ENCODE results near the gene ARL8A. TPM values are rescaled to one million over a fixed set of nuclear protein-coding genes. Genes with fewer than 3 reads are reported as not detected.

Gene ARL8A
- polyA plus RNA-seq, 2 of the 4 experiments (the other 2 are of a cell fraction), result 23.4 to 49.8 TPM

- ChIA-PET CTCF (interaction anchor here (1.0 to 2.0 kb wide), 2 partner anchors 88 to 95 kb away, joined by 3 to 5 read pairs; no protein-coding TSS in a partner anchor), POLR2A (interaction anchor here (5.5 kb wide), 1 partner anchor 93 kb away, joined by 69 read pairs; the partner anchor contains the start of gene ELF3)
- Histone ChIP-seq H3K4me1 (peaks cover 58% of the 10 kb centered on the region), H3K4me2 (no peak overlapping the region), H3K4me3 (no peak overlapping the region), H3K27ac (peak overlapping the region; percentile 32 to 94; a peak in 5 of 6 replicates), H3K9me3 (no peaks in the 10 kb centered on the region)
- 84% methylated on average over 10 of the region's 10 CpGs for WGBS (ENCODE audit: missing lambda C conversion rate)
- no peak for FAIRE-seq
- no peak for TF ChIP-seq MYC (IDR thresholded peaks at IDR 0.05; ENCODE audit: borderline replicate concordance, low read length)
- no peak for ATAC-seq
- DNase-seq (ENCODE audit: low read depth in 1 of 2, low spot score in 1 of 2), result no peak
Measured at GRCh38 chr1:202104073-202104472, 40.5 kb downstream of the ARL8A start.

- no peak for TF ChIP-seq NPAS2 (CRISPR knock-in tag; IDR thresholded peaks at IDR 0.05; ENCODE audit: borderline replicate concordance)
- no peak for TF ChIP-seq REST (IDR thresholded peaks at IDR 0.05)
- no peak for TF ChIP-seq EHF (CRISPR knock-in tag; IDR thresholded peaks at IDR 0.05)
- TF ChIP-seq ATOH8 (CRISPR knock-in tag; IDR thresholded peaks at IDR 0.05; ENCODE audit: low read depth), result no peak
- no peak for TF ChIP-seq CBX8 (IDR thresholded peaks at IDR 0.05)
- TF ChIP-seq FOSB (CRISPR knock-in tag; IDR thresholded peaks at IDR 0.05), result no peak
- no peak for TF ChIP-seq HOXA7 (CRISPR knock-in tag; IDR thresholded peaks at IDR 0.05)
- TF ChIP-seq SMC3 (IDR thresholded peaks at IDR 0.05), result peak; percentile 21; the same call in 1 of the 3 replicates
- peak; percentile 34 to 40; a peak in 3 of 5 replicates for TF ChIP-seq RAD21 (conservative IDR thresholded peaks at IDR 0.05 in 1 of 2, IDR thresholded peaks at IDR 0.05 in 1 of 2)
- no peak for TF ChIP-seq MAFK (IDR thresholded peaks at IDR 0.05; ENCODE audit: partially characterized antibody)
- no peak for TF ChIP-seq EP300 (IDR thresholded peaks at IDR 0.05)
- no peak for TF ChIP-seq CHD4 (IDR thresholded peaks at IDR 0.05; ENCODE audit: borderline replicate concordance)
- no peak for TF ChIP-seq PBX3 (IDR thresholded peaks at IDR 0.05)
- TF ChIP-seq CHD2 (IDR thresholded peaks at IDR 0.05; ENCODE audit: low read length, partially characterized antibody), result no peak
- TF ChIP-seq JUNB (IDR thresholded peaks at IDR 0.05), result no peak
- no peak for TF ChIP-seq NFE2L2 (conservative IDR thresholded peaks at IDR 0.05; ENCODE audit: low read length)
- TF ChIP-seq CTCF (IDR thresholded peaks at IDR 0.05), result peak; percentile 26; the same call in 1 of the 3 replicates
- POLR2A ChIA-PET, result interaction anchor here (1.0 kb wide), 1 partner anchor 91 kb away, joined by 4 read pairs; the partner anchor contains the start of gene ELF3
- Histone ChIP-seq H3K4me3 (no peak overlapping the region), H3K4me2 (peak overlapping the region; percentile 22; the same call in 2 of the 3 replicates), H3K4me1 (peaks cover 30% of the 10 kb centered on the region), H3K9me3 (no peaks in the 10 kb centered on the region), H3K27ac (peak overlapping the region; percentile 53 to 75; a peak in 5 of 6 replicates)
- FAIRE-seq (no peak), DNase-seq (ENCODE audit: low read depth in 1 of 2, low spot score in 1 of 2) (peak in 1 of 2 experiments; percentile 64), ATAC-seq (peak in 1 of 2 experiments; percentile 28; a peak in 3 of 6 replicates)
- CTCF ChIA-PET, result interaction anchor here (0.6 to 3.2 kb wide), 11 partner anchors 10 to 101 kb away, joined by 3 to 13 read pairs (median 5); partner anchors contain the start of genes ELF3 and GPR37L1
- 32% methylated on average over 4 of the region's 4 CpGs for WGBS (ENCODE audit: missing lambda C conversion rate)
Measured at GRCh38 chr1:202101184-202101583, 43.4 kb downstream of the ARL8A start.

Data from A549 (cell line).